ENCODE measurements around the gene CTNNAL1. TPM values are rescaled to one million over a fixed set of nuclear protein-coding genes. Genes with fewer than 3 reads are reported as not detected.

The CTNNAL1 gene
- total and polyA plus RNA-seq, 2 of the 8 experiments (the other 6 are each of a cell fraction or from before 2014, with no cell fraction given) = 23.2 to 66.1 TPM

- CTCF ChIA-PET (ENCODE audit: partially characterized antibody) = interaction anchor here (1.2 to 1.6 kb wide), 2 partner anchors 12 to 56 kb away, joined by 3 to 4 read pairs; no protein-coding TSS in a partner anchor
- H3K23me2 ChIP-seq (ENCODE audit: low read depth, low read length) = peaks cover 4% of the 10 kb centered on the region
- H2BK120ac ChIP-seq (replicated peaks; ENCODE audit: low read depth, low read length) = no peak overlapping the region
- no peak overlapping the region for H4K5ac ChIP-seq (ENCODE audit: insufficient read length, low read depth, low read length)
- peaks cover 0 to 51% of the 10 kb centered on the region in 2 experiments; a peak in 2 of 4 replicates for H3K79me2 ChIP-seq (ENCODE audit: control insufficient read depth in 1 of 2, insufficient read depth in 2 of 2, low read length in 2 of 2)
- no peak overlapping the region for H2BK12ac ChIP-seq (ENCODE audit: low read depth, low read length)
- no peak overlapping the region for H2BK5ac ChIP-seq (ENCODE audit: low read depth, low read length)
- H2AFZ ChIP-seq (ENCODE audit: low read length) = no peak overlapping the region
- no peak overlapping the region for H2BK20ac ChIP-seq (ENCODE audit: low read length)
- WGBS, 2 experiments (ENCODE audit: extremely low coverage in 1 of 2, insufficient coverage in 1 of 2, insufficient read length in 1 of 2, insufficient replicate concordance in 2 of 2, low coverage in 1 of 2, low lambda C conversion rate in 2 of 2, missing lambda C conversion rate in 1 of 2) = 84% methylated on average over 1 of the region's 1 CpG; no CpG with 5 or more reads in 1 of the 2 experiments
- peaks cover 0 to 5% (median 2%) of the 10 kb centered on the region in 4 experiments; a peak in 1 of 7 replicates for H3K27me3 ChIP-seq (replicated peaks in 1 of 4; ENCODE audit: control insufficient read depth in 3 of 4, extremely low read depth in 1 of 4, insufficient read depth in 3 of 4, low read length in 3 of 4)
- no peak overlapping the region for H3K4ac ChIP-seq (replicated peaks; ENCODE audit: insufficient read length, low read depth, low read length)
- no peaks in the 10 kb centered on the region for H3K9me3 ChIP-seq (ENCODE audit: insufficient read depth in 2 of 2, low read depth in 1 of 2, low read length in 1 of 2)
- no peak overlapping the region for H3K4me3 ChIP-seq (ENCODE audit: extremely low read depth in 1 of 4, insufficient read depth in 2 of 4, low read depth in 3 of 4, low read length in 4 of 4)
- no peak overlapping the region for H2BK15ac ChIP-seq (ENCODE audit: low read length)
- peaks cover 6 to 9% of the 10 kb centered on the region in 2 experiments for H4K20me1 ChIP-seq (replicated peaks in 1 of 2; ENCODE audit: control insufficient read depth in 1 of 2, insufficient read depth in 2 of 2, low read length in 2 of 2)
- no peak overlapping the region for H3K27ac ChIP-seq (ENCODE audit: low read depth, low read length)
- no peak overlapping the region for H4K8ac ChIP-seq (ENCODE audit: extremely low read depth, insufficient read depth, low read length)
- H3K9ac ChIP-seq (replicated peaks in 1 of 4; ENCODE audit: extremely low read depth in 1 of 4, low read depth in 3 of 4, low read length in 3 of 4) = no peak overlapping the region
- no peaks in the 10 kb centered on the region for H3K79me1 ChIP-seq (ENCODE audit: low read depth, low read length)
- H3K23ac ChIP-seq (ENCODE audit: insufficient read length) = no peak overlapping the region
- H3K18ac ChIP-seq (ENCODE audit: extremely low read depth, low read length) = no peak overlapping the region
- no peak overlapping the region for H3K4me2 ChIP-seq (ENCODE audit: insufficient read depth in 1 of 2, low read depth in 2 of 2, low read length in 2 of 2)
- POLR2A ChIA-PET (ENCODE audit: partially characterized antibody) = interaction anchor here (0.6 kb wide), 1 partner anchor 40 kb away, joined by 3 read pairs; no protein-coding TSS in a partner anchor
- DNase-seq (ENCODE audit: low read depth in 1 of 2, low spot score in 2 of 2) = no peak
- no peak overlapping the region for H2AK5ac ChIP-seq (ENCODE audit: low read depth, low read length)
- no peak overlapping the region for H4K91ac ChIP-seq (replicated peaks; ENCODE audit: insufficient read length, low read length)
- peak; percentile 51; the same call in 1 of the 2 replicates for TF ChIP-seq JUND (IDR thresholded peaks at IDR 0.05; ENCODE audit: low read length)
- TF ChIP-seq RFX5 (IDR thresholded peaks at IDR 0.05; ENCODE audit: borderline replicate concordance, low read depth, low read length) = no peak
- H3K56ac ChIP-seq (replicated peaks; ENCODE audit: insufficient read length, low read depth, low read length) = no peak overlapping the region
- no peak for FAIRE-seq
- no peaks in the 10 kb centered on the region for H3K36me3 ChIP-seq (ENCODE audit: control insufficient read depth in 2 of 4, insufficient read depth in 4 of 4, low read length in 3 of 4)
- H3K4me1 ChIP-seq (replicated peaks in 1 of 4; ENCODE audit: control insufficient read depth in 3 of 4, insufficient read depth in 4 of 4, low read length in 3 of 4) = peaks cover 0 to 6% (median 2%) of the 10 kb centered on the region in 4 experiments; a peak in 5 of 7 replicates
- no peak overlapping the region for H3K14ac ChIP-seq (ENCODE audit: insufficient read length)
Observed at GRCh38 chr9:109010746-109011145, 2.6 kb downstream of the CTNNAL1 start.
